CD4-positive, alpha-beta T cell treated with Interferon gamma for 1 hour (primary cell): ENCODE measurements around the gene TBC1D1.

ENCODE experiments used
- DNase-seq: peaks from one replicate; pipeline ENCODE4 v3.0.0-alpha.2; 2020

Gene TBC1D1

DNA sequence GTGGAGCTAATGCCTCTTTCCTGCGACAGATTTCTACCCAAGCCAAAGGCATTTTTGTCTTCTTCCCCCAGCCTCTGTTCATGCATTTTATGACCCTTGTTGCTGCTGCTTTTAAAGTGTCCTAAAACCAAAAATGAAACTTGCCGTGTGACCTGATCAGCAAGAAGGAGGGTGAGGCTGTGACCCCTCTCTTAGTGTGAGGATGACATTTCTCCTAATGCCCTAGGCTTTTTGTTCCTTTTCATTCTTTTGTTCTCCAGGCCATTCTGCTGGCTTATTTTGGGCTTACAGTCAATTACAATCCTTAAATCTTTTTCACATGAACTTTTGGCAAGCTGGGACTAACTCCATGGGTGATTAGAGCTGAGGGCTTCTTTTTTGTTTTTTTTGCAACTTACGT is 103.7 kb downstream of the TBC1D1 start:
- DNase-seq: no peak

GRCh38 chr4:37995299-37995821 is 104.5 kb downstream of the TBC1D1 start:
- DNase-seq: no peak

DNA sequence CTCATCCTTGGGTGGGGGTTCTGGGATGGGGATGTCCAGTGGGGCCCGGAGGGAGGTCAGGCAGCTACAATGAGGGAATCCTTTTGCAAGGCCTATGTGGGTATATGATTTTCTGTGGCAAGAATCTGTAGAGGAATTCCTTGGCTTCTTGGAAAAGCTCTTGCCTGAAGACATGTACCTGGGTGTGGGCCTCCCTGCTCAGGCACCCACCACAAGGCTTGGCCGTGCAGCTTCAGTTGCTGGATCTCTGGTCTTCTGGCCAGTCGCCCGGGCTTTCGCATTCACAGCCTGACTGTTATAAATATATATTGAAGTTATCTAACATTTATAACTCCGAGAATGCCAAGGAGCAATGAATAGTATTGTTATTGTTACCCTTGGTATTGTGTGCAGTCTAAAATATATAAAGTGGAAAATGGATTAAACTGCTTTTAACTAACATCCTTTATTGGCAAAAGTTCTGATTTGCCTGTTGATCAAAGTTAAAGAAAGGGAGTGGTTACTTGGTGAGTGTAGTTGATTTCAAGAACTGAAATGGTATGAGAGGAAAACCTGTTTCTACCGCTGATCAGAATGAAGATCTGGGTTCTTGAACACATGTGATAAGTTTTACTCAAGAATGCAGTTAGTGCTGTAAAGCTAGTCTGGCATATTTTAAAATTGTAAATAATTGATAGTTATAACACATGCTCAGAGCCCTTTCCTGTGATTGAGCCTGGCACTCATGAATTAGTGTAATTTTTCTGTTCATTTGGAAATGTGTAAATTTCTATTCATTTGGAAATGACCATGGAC is 105.3 kb downstream of the TBC1D1 start:
- no peak for DNase-seq

GRCh38 chr4:37998226-37998625 is 107.3 kb downstream of the TBC1D1 start:
- DNase-seq: no peak

DNA sequence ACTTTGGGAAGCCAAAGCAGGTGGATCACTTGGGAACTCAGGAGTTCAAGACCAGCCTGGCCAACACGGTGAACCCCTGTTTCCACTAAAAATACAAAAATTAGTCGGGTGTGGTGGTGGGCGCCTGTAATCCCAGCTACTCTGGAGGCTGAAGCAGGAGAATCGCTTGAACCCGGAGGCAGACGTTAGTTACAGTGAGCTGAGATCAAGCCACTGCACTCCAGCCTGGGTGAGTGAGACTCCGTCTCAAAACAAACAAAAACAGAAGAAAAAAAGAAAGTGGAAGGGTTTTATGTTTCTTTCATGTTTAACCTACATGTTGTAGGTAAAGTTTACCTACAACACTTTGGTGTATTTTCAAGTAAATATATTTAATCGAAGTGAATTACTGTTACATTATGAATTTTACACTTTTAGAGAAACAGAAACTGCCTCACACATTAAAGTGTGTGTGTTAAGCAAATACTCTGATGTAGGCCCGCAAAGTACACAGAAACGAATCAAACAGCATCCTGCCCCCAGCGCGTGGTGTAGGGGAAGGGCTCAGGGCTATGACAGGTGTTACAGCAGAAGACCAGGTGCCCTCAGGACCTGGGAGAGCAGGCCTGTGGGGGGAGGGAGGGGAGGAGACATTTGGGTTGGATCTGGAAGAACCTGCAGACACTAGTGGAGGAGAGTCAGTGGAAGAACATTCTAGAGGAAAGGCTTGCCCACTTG is 108.3 kb downstream of the TBC1D1 start:
- DNase-seq: no peak

DNA sequence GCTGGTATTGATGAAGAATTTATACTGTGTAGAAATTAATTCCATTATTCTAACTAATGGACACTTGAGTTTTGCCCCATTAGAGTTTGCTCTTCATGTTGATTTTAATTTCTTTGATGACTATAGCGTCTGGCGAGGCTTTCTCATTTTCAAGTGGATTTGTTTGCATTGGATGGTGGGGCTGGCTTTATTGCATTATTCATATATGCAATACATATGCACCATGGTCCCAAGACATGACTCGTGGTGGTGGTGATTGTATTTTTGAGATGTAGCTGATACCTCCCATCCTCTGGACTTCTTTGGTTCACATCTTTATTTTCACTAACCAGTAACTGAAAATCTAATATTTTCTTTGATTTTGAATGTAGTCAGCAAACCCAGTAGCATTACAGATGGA is 109.1 kb downstream of the TBC1D1 start:
- no peak for DNase-seq

DNA sequence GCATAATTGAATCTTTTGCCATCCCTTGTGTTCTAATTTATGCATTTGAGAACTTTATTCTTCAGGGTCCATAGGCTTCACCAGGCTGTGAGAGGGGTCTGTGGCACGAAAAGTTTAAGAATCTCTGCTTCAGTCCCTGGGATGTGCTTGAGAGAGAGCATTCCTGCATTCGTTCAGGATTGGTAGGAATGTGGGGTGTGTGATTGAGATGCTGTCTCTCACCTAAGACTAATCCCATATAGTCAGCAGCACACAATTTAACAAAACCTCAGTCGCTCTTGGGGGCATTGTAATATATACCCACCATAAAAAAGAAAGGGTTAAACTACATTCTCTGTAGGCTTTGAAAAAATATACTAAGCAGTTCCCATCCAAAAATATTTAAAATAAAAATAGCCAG is 111.0 kb downstream of the TBC1D1 start:
- no peak for DNase-seq

- DNase-seq: no peak
Observed at GRCh38 chr4:38002451-38003071, 111.7 kb downstream of the TBC1D1 start.

DNA sequence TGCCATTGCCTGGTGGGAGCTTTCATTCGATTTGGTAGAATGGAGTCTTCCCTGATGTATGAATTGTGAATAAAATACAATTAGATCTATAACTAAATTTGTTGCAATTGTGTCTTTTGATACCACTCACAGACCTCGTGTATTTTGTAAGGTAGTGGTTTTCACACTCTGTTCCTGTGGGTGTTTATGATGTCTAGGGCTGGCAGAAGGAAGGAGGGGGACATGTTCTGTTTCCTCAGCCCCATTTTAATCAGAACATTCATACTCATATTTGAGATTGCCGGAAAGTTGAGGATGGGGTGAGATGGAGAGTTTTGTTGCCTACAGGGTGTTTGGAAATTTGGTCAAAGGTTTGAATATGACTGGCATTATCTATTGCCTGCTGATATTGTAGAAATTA is 112.2 kb downstream of the TBC1D1 start:
- DNase-seq: no peak

DNA sequence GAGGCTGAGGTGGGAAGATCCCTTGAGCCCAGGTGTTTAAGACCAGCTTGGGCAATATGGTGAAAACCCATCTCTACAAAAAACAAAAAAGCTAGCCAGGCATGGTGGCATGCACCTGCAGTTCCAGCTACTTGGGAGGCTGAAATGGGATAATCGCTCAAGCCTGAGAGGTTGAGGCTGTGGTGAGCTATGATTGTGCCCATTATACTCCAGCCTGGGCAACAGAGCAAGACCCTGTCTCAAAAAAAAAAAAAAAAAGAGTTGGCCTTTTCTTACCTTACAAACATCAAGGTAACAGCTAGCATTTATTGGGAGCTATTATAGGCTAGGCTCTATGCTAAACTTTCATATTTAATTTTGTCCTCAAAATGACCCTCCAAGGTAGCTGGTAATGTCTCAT is 112.7 kb downstream of the TBC1D1 start:
- no peak for DNase-seq

GRCh38 chr4:38004062-38004461 is 113.2 kb downstream of the TBC1D1 start:
- DNase-seq: no peak

DNA sequence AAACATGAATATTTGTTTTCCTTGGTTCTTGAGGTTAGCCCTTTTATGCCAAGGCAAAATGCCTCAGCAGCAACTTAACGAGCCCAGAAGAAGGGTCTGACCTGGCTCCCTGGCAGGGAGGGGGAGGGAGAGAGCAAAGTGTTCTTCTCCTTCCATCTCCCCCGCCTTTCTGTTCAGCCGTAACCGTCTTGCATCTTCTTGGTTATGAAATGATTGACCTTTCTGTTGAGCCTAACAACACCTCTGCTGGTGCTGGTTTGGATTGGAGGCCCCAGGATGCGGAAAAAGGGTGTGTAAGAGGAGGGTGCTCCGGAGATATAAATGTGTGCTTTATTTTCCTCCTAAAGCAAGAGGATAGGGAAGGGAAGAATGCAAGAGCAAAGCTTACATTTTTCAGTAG is 114.0 kb downstream of the TBC1D1 start:
- DNase-seq: no peak

- DNase-seq: no peak
Observed at GRCh38 chr4:38005637-38006036, 114.8 kb downstream of the TBC1D1 start.

GRCh38 chr4:38007645-38008044 is 116.8 kb downstream of the TBC1D1 start:
- DNase-seq: no peak

- no peak for DNase-seq
Observed at GRCh38 chr4:38008571-38009021, 117.7 kb downstream of the TBC1D1 start.

GRCh38 chr4:38009421-38009820 is 118.5 kb downstream of the TBC1D1 start:
- DNase-seq: no peak

DNA sequence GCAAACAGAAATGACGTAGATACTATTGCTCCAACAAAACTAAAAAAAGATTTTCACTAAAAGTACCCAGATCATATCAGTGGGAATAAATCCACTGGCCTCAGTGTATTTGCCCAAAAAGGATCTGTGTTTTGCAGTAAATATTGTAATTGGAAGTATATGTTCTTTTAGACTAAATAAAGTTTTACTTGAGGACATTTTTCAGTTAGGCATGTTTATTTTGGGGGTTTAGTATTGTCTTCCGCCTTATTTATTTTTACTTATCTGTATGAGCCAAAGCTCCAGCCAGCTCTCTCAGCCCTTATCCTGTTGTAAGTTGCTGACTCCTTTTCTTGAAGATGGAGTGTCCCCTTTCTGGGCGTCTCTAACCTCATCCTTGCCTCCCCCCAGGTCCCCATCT is 119.1 kb downstream of the TBC1D1 start:
- no peak for DNase-seq

- no peak for DNase-seq
Observed at GRCh38 chr4:38011511-38012162, 120.8 kb downstream of the TBC1D1 start.

- no peak for DNase-seq
Observed at GRCh38 chr4:38013461-38014366, 122.8 kb downstream of the TBC1D1 start.

DNA sequence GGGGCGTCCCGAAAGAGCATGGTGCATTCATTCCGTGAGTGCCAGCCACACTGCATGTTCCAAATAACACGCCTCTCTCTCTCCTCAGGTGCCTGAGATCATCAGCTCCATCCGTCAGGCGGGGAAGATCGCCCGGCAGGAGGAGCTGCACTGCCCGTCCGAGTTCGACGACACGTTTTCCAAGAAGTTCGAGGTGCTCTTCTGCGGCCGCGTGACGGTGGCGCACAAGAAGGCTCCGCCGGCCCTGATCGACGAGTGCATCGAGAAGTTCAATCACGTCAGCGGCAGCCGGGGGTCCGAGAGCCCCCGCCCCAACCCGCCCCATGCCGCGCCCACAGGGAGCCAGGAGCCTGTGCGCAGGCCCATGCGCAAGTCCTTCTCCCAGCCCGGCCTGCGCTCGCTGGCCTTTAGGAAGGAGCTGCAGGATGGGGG is 123.6 kb downstream of the TBC1D1 start:
- DNase-seq: no peak

GRCh38 chr4:38015886-38016515 is 125.1 kb downstream of the TBC1D1 start:
- DNase-seq: no peak

DNA sequence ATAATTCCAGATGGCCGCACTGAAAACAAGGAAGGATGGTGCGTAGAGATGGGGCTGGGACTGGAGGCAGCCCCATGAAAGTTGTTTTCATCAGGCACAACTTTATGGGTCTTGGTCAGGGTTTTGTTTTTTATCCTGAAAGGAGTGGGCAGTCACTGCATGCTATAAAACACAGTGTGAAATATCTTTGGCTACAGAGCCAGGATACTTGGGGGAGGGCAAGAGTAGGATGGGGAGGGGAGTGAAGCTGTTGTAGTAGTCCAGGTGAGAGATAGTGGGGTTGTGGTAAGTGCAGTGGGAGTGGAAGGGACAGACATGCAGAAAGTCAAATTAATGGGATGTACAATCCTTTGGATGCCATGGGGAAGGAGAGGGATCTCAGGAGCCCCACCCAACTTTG is 125.8 kb downstream of the TBC1D1 start:
- no peak for DNase-seq
